RCC 7860 (cell line): ENCODE data around the gene NRL.

Source experiments
- DNase-seq: peaks from one replicate; pipeline ENCODE4 v3.0.0-alpha.2; 2015; ENCODE audit warnings: low spot score
- FAIRE-seq: peaks from 2 replicates; lab custom pipeline; 2012; peaks lifted over from hg19 to GRCh38; lab: Jason Lieb, UNC

The NRL gene

DNA sequence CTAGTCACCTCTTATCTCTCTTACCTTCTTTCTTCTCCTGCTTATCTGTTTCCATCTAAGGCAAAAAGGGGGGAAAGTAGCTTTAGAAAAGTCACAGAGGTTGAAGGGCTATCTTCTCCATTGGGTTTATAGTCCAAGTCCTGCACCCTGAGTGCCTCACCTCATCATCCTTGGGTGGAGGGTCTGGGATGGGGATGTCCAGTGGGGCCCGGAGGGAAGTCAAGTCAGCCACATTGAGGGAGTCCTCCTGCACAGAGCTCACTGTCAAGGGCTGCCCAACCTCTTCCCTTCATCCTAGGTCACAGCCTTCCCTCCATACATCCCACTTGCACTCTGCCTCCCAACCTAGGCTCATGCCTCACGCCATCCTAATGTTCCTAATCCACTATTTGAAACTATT lies 30.5 kb upstream of the NRL start:
- DNase-seq (no peak), FAIRE-seq (no peak)

DNA sequence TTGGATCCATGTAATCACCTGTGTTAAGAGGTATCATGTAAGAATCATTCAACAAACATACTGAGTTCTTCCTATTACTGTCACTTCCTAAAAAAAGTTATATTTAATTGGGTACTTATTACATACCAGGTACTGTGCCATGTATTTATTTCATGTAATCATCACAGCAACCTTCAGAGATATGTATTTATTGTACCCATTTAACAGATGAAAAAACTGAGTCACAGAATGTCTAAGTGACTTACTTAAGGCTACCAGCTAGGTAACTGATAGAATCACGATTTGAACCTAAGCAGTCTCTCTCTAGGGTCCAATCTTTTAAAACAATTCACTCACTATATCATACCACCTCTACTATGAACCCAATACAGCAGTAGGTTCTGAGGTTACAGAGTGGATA lies 29.7 kb upstream of the NRL start:
- no peak for DNase-seq
- FAIRE-seq = no peak

DNA sequence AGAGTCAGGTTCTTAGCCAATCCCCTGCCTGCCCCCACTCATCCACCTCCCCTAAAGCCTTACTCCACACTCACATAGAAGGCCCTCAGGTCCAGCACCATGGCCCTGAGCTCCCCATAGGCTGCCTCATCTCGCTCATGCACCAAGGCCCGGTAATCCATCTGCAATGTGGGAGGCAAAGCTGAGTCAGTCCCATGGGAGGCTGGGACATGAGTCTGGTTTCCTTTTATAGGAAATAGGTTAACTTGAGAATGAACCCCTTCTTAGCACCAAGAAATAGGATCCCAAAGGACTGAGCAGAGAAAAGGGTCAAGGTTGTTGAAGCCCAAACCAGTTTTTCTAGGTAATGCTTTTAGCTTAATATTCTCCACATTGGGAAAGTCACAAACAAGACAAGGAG lies 28.8 kb upstream of the NRL start:
- FAIRE-seq (no peak), DNase-seq (no peak)

DNA sequence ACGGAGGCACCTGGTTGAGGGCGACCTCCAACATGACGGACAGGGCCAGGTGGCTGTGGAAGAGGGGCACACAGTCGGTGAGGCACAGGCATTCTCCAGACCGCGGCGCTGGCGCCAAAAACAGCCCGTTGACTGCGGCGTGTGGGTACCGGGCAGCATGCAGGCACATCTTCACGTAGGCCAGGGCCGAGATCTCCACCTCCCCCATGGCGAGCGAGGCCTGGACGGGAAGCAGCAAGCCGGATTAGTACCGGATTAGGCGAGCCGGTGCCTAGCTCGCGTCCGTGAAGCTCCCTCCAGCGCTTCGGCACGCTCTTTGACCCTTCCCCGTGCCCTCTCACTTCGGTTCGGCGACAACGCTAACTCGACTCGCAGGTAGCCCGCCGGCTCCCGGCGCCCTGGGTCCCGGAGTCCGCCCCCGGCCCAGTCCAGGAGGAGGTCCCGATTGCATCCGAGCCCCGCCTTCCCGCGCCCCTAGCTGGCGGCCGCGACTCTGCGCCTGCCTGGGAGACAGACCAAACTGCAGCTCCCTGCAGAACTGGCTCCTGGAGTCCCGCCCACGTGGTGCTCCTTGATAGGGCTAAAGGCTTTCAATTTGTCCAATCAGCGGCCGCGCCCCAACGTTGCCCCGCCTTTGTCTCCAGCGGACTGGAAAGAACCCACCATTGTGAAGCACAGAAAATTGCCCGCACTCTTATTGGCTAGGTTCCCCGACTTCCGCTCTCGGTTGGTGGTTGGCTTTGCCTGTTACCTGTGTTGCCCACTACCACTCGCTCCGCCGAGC lies 26.5 kb upstream of the NRL start, which contains the start of gene EMC9:
TSS of gene EMC9 (minus strand) at position 495 of the 784 bp plus-strand sequence. CDS start at position 208, 287 bp downstream.
- FAIRE-seq (peak; percentile 56), DNase-seq (peak; percentile 94)

DNA sequence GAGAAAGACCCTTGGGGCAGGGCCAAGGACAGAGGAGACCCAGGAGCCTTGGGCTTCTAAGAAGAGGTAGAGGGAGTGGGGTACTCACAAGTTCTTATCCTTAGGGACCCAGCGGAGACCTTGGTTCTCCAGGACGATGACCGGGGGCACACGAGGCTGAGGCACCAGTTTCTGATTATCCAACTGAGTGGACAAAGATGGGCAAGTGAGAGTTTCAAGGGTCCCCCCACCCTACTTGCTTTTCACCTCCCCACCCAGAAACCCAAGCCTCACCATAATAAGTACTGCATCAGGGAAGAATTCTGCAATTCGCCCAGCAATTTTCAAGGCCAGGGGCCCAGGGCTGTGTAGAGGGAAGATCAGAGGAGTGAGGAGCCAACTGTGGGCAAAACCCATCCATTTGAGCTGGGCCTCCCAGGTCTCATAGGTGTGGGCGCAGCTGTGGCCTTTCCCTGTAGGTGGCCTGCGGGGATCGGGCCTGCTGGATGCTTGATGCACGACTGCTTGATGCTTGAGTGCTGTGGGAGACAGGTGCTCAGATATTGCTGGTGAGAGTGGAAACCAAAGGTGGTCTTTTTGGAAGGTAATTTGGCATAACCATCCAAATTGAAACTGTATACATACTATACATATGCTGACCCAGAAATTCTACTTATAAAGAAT lies 24.7 kb upstream of the NRL start:
- FAIRE-seq (no peak), DNase-seq (no peak)

DNA sequence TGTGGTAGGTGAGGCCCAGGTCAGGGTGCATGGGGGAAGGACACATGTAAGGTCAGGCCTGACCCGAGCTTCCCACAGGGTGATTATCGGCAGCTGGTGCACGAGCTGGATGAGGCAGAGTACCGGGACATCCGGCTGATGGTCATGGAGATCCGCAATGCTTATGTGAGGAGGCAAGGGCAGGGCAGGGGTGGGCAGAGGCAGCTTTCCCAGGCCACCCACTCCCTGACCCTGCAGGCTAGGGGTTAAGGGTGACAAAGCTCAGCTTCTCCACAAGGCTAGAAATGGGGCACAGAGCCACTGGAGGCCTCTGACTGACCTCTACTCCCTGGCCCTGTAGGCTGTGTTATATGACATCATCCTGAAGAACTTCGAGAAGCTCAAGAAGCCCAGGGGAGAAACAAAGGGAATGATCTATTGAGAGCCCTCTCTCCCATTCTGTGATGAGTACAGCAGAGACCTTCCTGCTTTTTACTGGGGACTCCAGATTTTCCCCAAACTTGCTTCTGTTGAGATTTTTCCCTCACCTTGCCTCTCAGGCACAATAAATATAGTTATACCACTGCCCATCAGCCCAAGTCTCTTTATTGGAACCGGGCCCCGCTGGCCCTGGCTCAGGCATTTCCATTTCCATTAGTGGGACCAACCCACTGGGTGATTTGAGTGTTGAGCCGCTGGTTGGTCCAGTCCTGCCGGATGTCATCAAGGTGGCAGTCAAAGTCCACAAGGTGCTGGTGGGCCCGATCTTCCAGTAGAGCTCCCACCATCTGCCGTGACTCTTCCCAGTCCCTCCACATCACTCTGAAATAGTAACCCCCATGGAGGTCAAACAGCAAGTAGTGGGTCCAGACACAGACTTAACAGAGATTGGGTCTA lies 23.9 kb upstream of the NRL start:
- DNase-seq = no peak
- FAIRE-seq = no peak

DNA sequence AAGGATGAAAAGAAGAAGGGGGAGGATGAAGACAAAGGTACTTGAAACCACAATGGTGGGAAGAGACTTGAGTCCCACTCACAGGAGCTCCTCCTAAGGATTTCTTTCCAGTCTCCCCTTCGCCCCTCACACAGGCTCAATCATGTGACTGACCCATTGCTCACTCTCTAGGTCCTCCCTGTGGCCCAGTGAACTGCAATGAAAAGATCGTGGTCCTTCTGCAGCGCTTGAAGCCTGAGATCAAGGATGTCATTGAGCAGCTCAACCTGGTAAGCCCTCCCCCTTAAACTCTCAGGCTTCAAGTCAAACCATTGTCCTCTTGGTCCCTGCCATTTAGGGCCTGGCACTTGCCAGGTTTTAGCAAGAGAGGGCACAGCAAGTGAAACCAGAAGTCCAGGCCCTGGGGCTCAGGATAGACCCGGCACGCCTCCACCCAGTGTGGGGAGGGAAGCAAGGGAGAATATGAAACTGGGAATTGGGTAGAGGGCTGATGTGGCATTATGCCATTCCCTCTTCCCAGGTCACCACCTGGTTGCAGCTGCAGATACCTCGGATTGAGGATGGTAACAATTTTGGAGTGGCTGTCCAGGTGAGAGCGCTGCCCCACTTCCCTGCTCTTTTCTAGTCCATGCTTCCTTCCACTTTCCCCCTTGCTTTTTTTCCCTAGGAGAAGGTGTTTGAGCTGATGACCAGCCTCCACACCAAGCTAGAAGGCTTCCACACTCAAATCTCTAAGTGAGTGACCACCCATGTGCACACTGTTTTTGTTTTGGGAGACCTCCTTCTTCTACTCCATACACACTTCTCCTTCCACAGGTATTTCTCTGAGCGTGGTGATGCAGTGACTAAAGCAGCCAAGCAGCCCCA lies 23.0 kb upstream of the NRL start:
- DNase-seq = no peak
- no peak for FAIRE-seq

DNA sequence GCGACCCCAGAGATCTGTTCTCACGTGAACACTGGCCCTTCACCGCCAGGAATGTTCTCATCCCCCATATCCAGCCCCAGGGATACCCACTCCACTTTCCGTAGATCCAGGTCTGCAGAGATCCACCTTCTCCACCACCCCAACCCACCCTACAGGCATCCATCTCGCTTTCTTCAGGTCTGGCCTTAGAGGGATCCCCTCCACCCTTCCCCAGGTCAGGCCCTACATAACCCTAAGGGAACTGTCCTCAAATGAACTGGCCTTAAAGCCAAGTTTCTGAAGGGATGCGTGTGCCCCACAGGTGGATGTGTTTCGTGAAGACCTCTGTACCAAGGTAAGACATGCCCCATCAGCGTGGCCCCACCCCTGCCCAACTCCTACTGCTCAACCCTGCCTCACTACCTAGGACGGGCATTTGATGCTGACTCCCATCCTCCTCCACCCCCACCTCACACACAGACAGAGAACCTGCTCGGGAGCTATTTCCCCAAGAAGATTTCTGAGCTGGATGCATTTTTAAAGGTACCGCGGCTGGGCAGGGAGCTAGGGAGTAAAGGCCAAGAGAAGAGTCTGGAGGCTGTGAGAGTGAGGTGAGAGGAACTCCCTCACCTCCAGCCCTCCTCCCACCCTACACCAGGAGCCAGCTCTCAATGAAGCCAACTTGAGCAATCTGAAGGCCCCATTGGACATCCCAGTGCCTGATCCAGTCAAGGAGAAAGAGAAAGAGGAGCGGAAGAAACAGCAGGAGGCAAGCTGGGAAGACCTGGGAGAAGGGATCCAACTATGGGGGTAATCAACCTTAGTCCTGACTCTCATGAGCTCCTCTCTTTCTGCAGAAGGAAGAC lies 22.2 kb upstream of the NRL start:
- no peak for DNase-seq
- no peak for FAIRE-seq

DNA sequence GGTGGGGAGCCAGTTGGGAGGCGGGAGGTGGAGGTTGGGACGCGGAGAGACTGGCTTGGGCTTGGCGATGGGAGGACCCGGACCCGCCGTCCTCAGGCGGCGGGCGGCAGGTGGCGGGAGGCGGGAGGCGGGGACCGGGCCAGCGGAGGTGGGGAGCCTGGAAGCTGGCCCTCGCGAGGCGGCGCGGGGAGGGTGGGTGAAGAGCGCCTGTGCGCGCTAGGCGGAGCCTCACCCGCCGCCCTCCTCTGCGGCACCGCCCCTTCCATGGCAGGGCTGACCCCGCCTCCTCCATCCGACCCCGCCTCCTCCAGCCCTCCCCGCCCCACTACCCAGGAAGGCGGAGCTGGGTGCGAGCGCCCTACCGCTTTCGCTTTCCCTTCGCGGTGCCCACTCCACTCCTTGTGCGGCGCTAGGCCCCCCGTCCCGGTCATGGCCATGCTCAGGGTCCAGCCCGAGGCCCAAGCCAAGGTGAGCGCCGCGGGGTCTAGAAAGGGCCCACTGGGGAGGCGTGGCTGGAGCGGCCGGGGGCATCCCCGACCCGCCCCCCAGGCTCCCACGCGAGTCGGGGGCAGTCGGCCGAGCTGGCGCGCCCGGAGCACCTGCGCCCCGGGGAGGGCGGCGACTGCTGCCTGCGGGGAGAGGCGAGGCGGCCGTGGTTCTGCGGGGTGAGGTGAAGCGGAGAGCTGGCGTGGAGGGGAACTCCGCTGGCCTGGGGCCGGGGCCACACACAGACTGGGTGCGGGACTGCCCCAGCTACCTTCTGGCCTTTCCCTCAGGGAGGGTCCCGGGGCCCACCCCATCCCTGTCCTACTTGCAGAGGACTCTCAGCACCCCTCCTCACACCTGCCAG lies 21.3 kb upstream of the NRL start, which contains the start of gene PSME1:
TSS of gene PSME1 (plus strand) at position 361 of the 850 bp plus-strand sequence. CDS start at position 430, 69 bp downstream.
- DNase-seq = peak; percentile 44
- no peak for FAIRE-seq

DNA sequence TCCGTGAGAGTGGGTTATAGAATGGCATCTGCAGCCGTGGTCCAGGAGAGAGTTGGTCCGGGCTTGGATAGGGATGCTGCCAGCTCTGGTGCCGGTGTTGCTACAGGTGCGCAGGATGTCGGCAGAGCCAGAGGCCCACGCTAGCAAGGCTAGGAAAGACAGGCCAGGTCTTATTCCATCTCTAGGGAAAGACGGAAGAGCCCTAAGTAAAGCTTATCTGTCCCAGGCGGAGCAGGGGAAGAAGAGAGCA lies 20.8 kb upstream of the NRL start:
- DNase-seq (no peak), FAIRE-seq (no peak)

DNA sequence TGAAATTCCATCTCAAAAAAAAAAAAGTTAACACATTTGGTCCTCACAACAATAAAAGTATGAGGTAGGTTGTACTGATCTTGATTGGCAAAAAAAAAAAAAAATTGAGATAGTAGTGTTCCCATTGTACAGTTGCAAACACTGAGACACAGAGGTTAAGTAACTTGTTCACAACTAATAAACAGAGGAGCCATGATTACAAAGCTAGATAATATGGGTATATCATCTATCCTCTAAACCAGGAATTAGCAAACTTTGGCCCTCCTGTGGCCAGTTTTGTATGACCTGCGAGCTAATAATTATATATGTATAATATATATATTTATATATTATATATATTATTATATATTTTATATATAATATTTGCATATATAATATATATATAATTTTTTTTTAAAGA lies 19.0 kb upstream of the NRL start:
- FAIRE-seq (no peak), DNase-seq (no peak)

DNA sequence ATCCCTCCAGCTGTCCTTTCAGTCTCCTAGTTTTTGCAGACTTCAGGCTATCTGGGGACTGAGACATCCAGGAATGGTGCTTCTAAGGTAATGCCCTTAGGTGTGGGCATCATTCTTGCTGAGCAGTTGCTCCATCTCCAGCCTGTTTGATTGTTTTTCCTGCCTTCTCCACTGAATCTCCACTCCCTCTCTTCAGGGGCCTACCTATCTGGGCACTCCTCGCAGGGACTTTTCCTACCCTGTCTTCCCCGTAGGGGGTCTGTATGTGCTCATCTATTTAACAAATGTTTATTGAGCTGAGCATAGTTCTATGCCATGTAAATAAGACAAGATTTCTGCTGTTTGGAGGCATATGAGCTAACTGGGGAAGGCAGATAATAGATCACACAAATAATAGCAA lies 18.2 kb upstream of the NRL start:
- no peak for FAIRE-seq

DNA sequence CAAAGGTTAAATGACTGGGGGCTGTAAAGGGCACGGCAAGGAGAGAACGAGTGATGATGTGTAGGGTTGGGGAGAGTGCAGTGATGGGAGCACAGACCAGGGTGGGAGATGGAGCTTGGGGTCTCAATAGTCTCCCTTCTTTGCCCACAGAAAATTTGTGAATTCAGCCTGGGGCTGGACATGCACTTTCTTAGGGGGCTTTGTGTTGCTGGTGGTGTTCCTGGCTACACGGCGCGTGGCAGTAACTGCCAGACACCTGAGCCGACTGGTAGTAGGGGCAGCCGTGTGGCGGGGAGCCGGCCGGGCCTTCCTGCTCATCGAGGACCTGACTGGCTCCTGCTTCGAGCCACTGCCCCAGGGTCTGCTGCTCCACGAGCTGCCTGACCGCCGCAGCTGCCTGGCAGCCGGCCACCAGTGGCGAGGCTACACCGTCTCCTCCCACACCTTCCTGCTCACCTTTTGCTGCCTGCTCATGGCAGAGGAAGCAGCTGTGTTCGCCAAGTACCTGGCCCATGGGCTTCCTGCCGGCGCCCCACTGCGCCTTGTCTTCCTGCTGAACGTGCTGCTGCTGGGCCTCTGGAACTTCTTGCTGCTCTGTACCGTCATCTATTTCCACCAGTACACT lies 17.4 kb upstream of the NRL start:
- DNase-seq = no peak
- FAIRE-seq = no peak

More for the DNA sequence above, 18.2 kb upstream of the NRL start:
- no peak for DNase-seq

DNA sequence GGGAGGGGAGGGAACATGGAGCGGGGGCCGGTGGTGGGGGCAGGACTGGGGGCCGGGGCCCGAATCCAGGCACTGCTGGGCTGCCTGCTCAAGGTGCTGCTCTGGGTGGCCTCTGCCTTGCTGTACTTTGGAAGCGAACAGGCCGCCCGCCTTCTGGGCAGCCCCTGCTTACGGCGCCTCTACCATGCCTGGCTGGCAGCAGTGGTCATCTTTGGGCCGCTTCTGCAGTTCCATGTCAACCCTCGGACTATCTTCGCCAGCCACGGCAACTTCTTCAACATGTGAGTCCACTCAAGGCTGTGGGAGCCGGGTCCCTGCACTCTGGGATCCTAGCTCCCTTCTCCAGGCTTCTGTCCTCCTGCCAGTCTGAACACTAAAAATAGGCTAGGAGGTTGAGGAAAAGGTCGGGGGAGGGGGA lies 16.8 kb upstream of the NRL start:
- FAIRE-seq (no peak), DNase-seq (no peak)

DNA sequence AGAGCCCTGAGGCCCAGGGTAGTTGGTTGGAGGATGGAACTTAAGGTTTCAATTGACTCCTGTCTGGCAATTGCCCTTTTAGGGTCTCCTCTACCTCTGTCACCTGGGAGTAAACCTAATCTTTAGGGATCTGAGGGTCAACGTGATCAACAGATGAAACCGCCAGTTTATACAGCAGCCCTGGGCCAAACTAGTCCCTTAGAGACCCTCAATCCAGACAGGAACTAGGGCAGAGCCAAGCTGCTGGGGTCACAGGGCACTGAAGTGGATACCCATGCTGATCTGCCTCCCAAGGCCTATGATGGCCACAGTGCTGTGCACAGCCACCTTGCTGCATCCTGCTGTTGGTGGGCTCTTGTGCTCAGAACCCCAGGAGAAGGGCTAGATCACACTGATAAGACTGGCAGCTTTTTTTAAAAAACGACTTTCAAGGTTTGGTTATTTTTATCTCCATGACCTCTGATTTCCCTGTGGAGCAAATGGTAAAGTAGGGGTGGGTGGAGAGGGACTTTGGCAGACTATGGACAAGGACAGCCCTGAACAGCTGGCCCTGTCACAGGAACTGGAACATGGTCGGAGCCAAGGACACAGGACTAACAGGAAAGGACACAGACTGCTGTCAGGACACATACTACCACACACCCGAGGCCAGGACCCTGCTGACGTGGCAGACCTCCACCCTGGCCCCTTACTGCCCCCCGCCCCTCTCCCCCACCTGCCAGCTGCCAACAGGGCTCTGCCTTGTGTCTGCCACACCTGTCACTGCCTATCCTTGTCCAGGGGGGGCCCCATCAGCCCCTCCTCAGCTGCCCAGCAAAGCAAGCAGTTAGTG lies 16.2 kb upstream of the NRL start:
- DNase-seq (no peak), FAIRE-seq (no peak)

DNA sequence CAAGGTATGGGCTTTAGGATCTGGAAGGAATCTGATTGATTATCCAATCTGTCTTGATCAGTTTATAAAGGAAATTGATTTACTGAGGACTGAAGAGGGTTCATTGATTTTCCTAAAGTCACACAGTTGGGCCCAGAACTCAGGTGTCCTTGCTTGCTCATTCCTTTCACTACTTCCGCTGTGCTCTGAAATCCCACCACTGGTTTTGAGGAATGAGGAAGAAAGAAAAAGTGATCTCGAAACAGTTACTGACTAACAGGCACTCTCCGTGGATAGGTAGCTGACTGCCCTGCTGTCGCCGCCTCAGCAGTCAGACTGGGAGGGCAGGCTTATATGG lies 15.6 kb upstream of the NRL start, which contains the start of gene FITM1:
TSS of gene FITM1 (plus strand) at position 280 of the 337 bp plus-strand sequence. CDS start 905 bp downstream, outside the sequence.
- DNase-seq (no peak), FAIRE-seq (no peak)

DNA sequence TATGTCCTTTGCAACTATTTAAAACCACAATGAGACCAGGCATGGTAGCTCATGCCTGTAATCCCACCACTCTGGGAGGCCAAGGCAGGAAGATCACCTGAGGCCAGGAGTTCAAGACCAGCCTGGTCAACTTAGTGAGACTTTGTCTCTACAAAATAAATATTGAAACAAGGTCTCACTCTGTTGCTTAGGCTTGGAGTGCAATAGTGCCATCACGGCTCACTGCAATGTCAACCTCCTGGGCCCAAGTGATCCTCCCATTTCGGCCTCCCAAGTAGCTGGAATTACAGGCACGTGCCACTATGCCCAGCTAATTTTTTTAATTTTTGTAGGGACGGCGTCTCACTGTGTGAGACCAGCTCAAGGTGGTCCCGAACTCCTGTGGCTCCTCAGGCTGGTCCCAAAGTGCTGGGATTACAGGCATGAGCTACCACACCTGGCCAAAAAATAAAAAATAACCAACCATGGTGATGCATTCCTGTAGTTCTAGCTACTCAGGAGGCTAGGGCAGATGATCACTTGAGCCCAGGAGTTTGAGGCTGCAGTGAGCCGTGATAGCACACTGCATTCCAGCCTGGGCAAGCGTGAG lies 14.8 kb upstream of the NRL start:
- DNase-seq (no peak), FAIRE-seq (no peak)
